Thyroid gland (tissue), 4 donors: ENCODE data around the gene IQGAP2. TPM values are rescaled to one million over a fixed set of nuclear protein-coding genes. Genes with fewer than 3 reads are reported as not detected.

ENCODE experiments used
- DNase-seq, 2 donors: peaks; one replicate each; pipeline ENCODE4 v3.0.0-alpha.2; 2019
- H3K27ac ChIP-seq, 3 donors: fragments of 200-600 bp; sonication (generic); 1 replicate in 2 of 3; 2 replicates in 1 of 3; pipeline ENCODE4 v1.5.1; 2016 to 2019; ENCODE audit warnings: mild to moderate bottlenecking in 1 of 3, moderate library complexity in 1 of 3
- H3K27me3 ChIP-seq: fragments of 200-600 bp; sonication (generic); one replicate; pipeline ENCODE4 v1.5.1; 2019
- H3K36me3 ChIP-seq, 2 donors: fragments of 200-600 bp; sonication (generic); one replicate each; pipeline ENCODE4 v1.5.1; 2016 to 2019
- H3K4me1 ChIP-seq, 2 donors: fragments of 200-600 bp; sonication (generic); one replicate each; pipeline ENCODE4 v1.5.1; 2017 to 2019
- H3K4me3 ChIP-seq, 3 donors: fragments of 200-600 bp; sonication (generic); replicated peaks in 1 of 3; 1 replicate in 2 of 3; 2 replicates in 1 of 3; pipeline ENCODE4 v1.5.1; 2016; ENCODE audit warnings: mild to moderate bottlenecking in 1 of 3
- H3K9me3 ChIP-seq: fragments of 200-600 bp; sonication (generic); one replicate; pipeline ENCODE4 v1.5.1; 2017
- POLR2A ChIP-seq, 2 donors: fragments of 450-650 bp; IDR thresholded peaks; one replicate each; pipeline ENCODE4 v1.6.1; 2017; ENCODE audit warnings: antibody characterized with exemption in 2 of 2, mild to moderate bottlenecking in 2 of 2, moderate library complexity in 1 of 2
- WGBS, 2 donors: methylation state at CpG; one replicate each; pipeline ENCODE4 v1.1.5; 2017; 5-methylcytosine and 5-hydroxymethylcytosine counted together
- intact Hi-C: fragments of 100-400 bp; cut with DNase I; formaldehyde crosslinking; loops from one replicate; pipeline ENCODE4 v1.15.1; 2023
- total RNA-seq, 4 donors: library from RNA; depleted of rRNA; stranded (reverse); fragments of >200 nt; gene quantifications; one replicate each; pipeline ENCODE4 v1.2.3, GENCODE V29; 2016
- TF ChIP-seq, protein P1 (sequence below), 6 experiments: fragments of 200-600 bp in 3 of 6; fragments of 450-650 bp in 3 of 6; sonication (generic) in 3 of 6; IDR thresholded peaks; one replicate each; pipeline ENCODE4 v1.5.1; 2016 to 2019; ENCODE audit warnings: antibody characterized with exemption in 6 of 6, mild to moderate bottlenecking in 2 of 6, inconsistent platforms in 1 of 6, moderate library complexity in 1 of 6

IQGAP2 gene
- total RNA-seq, 4 donors from 2014 or later, result 55.1 to 85.5 (median 64.0) TPM

DNA sequence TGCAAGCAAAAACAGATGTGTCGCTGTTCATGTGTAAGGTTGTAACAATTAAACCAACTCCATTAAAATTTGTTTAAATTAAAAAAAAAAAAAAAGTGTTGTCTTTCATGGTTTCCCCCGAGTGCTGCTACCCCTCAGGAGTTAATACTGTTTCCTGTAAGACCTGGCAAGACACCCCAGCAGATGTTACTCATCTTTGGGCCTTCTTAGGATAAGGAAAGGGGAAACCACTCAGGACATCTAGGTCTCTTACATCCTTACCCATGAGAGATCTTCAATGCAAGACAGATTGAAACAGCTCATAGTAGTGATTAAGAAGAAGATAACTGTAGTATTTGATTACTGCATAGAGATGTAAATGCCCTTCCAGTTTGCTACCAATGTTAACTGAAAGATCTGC is 279.3 kb downstream of the IQGAP2 start:
- no peak overlapping the region for H3K27ac ChIP-seq
- intact Hi-C loops, result no loop called here
- H3K36me3 ChIP-seq, result no peaks in the 10 kb centered on the region
- H3K9me3 ChIP-seq, result no peaks in the 10 kb centered on the region
- H3K4me3 ChIP-seq, result no peak overlapping the region
- WGBS, 2 donors, result 83 to 87% methylated on average over 2 of the region's 2 CpGs
- TF ChIP-seq POLR2A (IDR thresholded peaks at IDR 0.05), result no peak
- TF ChIP-seq, protein P1, sequence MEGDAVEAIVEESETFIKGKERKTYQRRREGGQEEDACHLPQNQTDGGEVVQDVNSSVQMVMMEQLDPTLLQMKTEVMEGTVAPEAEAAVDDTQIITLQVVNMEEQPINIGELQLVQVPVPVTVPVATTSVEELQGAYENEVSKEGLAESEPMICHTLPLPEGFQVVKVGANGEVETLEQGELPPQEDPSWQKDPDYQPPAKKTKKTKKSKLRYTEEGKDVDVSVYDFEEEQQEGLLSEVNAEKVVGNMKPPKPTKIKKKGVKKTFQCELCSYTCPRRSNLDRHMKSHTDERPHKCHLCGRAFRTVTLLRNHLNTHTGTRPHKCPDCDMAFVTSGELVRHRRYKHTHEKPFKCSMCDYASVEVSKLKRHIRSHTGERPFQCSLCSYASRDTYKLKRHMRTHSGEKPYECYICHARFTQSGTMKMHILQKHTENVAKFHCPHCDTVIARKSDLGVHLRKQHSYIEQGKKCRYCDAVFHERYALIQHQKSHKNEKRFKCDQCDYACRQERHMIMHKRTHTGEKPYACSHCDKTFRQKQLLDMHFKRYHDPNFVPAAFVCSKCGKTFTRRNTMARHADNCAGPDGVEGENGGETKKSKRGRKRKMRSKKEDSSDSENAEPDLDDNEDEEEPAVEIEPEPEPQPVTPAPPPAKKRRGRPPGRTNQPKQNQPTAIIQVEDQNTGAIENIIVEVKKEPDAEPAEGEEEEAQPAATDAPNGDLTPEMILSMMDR (IDR thresholded peaks at IDR 0.05), result no peak
- no peaks in the 10 kb centered on the region for H3K27me3 ChIP-seq
- no peak for DNase-seq
- peaks cover 0 to 6% of the 10 kb centered on the region in 2 donors for H3K4me1 ChIP-seq

DNA sequence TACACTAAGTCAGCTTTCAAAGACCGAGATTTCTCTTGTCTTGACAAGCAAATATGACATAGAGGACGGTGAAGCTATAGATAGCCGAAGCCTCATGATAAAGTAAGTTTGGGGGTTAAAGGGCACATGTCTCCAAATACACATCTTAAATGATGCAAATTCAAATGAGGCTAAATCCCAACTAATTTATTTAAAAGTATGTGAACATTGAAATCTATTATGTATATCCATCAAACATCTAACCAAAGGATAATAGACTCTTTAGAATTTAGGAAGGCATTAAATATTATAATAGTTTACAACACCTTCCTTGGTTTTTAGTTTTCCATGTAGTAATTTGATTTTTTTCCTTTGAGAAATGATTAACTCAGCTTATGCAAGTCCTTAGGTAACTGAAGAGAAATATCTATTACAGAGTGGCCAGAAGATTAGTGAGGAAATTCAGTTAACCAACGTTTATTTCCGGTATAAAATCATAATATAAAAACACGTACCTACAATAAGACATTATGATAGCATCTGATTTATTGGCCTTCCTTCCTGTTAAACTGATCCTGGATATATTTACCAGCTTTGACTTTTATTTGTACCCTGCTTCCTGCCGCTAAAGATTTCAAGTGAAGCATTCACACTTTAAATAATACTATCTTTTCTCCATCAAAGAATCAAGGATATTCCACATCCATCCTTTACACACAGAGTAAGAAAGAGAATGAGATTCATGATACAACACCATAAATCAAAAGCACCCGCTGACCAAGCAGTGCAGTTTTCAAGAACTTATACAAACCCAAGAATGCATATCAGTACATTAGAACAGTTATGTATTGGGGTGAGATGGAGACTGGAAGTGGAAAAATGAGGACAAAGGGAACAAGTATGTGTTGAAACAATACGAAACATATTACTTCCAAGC is 281.0 kb downstream of the IQGAP2 start:
- DNase-seq, result no peak
- intact Hi-C loops, result no loop called here
- Histone ChIP-seq H3K27me3 (no peaks in the 10 kb centered on the region), H3K36me3 (no peaks in the 10 kb centered on the region), H3K27ac (no peak overlapping the region), H3K4me3 (no peak overlapping the region), H3K9me3 (no peaks in the 10 kb centered on the region), H3K4me1 (peaks cover 0 to 6% of the 10 kb centered on the region in 2 donors)
- WGBS, 2 donors, result 82 to 85% methylated on average over 9 of the region's 9 CpGs
- TF ChIP-seq, protein P1 (IDR thresholded peaks at IDR 0.05), result no peak
- TF ChIP-seq POLR2A (IDR thresholded peaks at IDR 0.05), result no peak

DNA sequence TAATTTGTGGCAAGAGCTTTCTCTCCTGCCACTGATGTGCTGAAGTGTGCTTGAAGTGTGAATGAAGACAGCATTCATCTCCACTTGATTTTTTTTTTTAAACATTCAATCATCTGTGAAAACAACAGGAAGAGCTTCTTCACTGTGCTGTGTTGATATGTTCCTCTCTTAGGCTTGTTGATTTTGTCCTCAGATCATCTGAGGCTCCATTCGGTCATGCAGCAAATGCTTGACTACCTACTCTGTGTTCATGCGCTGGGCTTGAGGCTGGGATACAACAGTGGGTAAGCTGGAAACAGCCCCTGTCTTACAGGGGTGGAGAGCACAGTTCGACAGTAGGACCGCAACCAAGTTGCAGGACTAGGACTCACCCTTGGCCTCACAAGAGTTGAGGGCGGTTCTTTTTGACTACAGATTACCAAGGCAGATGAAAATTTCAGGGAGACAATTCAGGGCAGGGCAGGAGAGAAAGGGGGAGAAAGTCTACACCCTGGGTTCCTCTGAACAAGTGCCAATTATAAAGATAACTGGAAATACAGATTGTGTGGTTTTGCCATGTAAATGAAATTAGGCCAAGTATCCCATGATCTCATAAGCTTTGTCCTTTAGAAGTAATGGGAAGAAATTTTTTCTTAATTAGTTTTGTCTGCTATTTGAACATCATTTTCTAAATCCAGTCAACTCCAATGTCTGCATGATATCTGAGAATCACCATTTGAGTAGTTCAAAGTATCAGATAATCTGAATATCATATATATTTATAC is 281.9 kb downstream of the IQGAP2 start:
- H3K4me1 ChIP-seq, result peaks cover 0 to 6% of the 10 kb centered on the region in 2 donors
- TF ChIP-seq POLR2A (IDR thresholded peaks at IDR 0.05), result no peak
- TF ChIP-seq, protein P1 (IDR thresholded peaks at IDR 0.05), result no peak
- no peaks in the 10 kb centered on the region for H3K36me3 ChIP-seq
- no peaks in the 10 kb centered on the region for H3K27me3 ChIP-seq
- no peak overlapping the region for H3K4me3 ChIP-seq
- H3K9me3 ChIP-seq, result no peaks in the 10 kb centered on the region
- 78 to 82% methylated on average over 5 of the region's 5 CpGs for WGBS, 2 donors
- DNase-seq, result no peak
- H3K27ac ChIP-seq, result no peak overlapping the region
- intact Hi-C loops, result no loop called here

DNA sequence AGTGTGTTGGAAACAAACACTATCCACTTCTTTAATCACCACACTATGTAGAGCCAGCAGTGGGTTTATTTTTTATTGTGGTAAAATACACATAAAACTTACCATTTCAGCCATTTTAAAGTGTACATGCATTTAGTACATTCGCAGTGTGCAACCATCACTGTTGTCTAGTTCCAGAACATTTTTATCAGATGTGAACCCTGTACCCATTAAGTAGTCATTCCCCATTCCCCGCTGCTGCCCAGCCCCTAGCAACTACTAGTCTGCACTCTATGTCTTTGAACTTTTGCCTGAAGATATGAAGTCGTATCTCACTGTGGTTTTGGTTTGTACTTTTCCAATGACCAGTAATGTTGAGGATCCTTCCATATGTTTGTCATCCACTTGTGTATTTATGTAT is 282.6 kb downstream of the IQGAP2 start:
- 93 to 97% methylated on average over 3 of the region's 3 CpGs for WGBS, 2 donors
- Histone ChIP-seq H3K4me3 (no peak overlapping the region), H3K4me1 (peaks cover 0 to 7% of the 10 kb centered on the region in 2 donors), H3K36me3 (no peaks in the 10 kb centered on the region), H3K27me3 (no peaks in the 10 kb centered on the region), H3K9me3 (no peaks in the 10 kb centered on the region), H3K27ac (no peak overlapping the region)
- no peak for DNase-seq
- intact Hi-C loops, result no loop called here
- TF ChIP-seq POLR2A (IDR thresholded peaks at IDR 0.05), result no peak
- TF ChIP-seq, protein P1 (IDR thresholded peaks at IDR 0.05), result no peak
